ENCODE results near the gene MRAS.

Gene MRAS

GRCh38 chr3:138438896-138439295 lies 90.5 kb downstream of the MRAS start:
- Histone ChIP-seq H3K36me3 (ENCODE audit: control insufficient read depth in 1 of 2, insufficient read depth in 2 of 2, low read depth in 1 of 2, low read length in 2 of 2) (peaks cover 0 to 5% of the 10 kb centered on the region in 2 experiments), H4K8ac (ENCODE audit: low read length) (no peak overlapping the region), H2AK5ac (ENCODE audit: low read length, severe bottlenecking) (no peak overlapping the region), H3K14ac (ENCODE audit: low read length in 2 of 2) (no peak overlapping the region), H2BK12ac (ENCODE audit: low read length in 2 of 2) (no peak overlapping the region), H2BK120ac (ENCODE audit: low read depth, low read length) (no peak overlapping the region), H3K23ac (ENCODE audit: low read length in 2 of 2) (no peak overlapping the region), H3K9me3 (ENCODE audit: control insufficient read depth, low read length) (no peaks in the 10 kb centered on the region), H4K91ac (ENCODE audit: low read length) (no peak overlapping the region), H2BK5ac (ENCODE audit: low read depth, low read length, poor library complexity, severe bottlenecking) (no peak overlapping the region), H3K18ac (ENCODE audit: low read depth in 1 of 2, low read length in 2 of 2) (no peak overlapping the region), H3K27ac (ENCODE audit: low read length, poor library complexity, severe bottlenecking) (no peak overlapping the region), H3K79me1 (replicated peaks; ENCODE audit: low read length, poor library complexity, severe bottlenecking) (no peaks in the 10 kb centered on the region), H2BK15ac (ENCODE audit: low read depth, poor library complexity, severe bottlenecking) (no peak overlapping the region), H3K4ac (ENCODE audit: low read depth in 1 of 2, low read length in 2 of 2) (no peak overlapping the region), H3K27me3 (ENCODE audit: control insufficient read depth in 1 of 2, insufficient read depth in 1 of 2, low read length in 2 of 2) (peaks cover 25 to 44% of the 10 kb centered on the region in 2 experiments), H3K4me2 (ENCODE audit: low read length, poor library complexity, severe bottlenecking) (no peak overlapping the region), H3K9ac (ENCODE audit: low read length) (no peak overlapping the region), H3K4me1 (ENCODE audit: control insufficient read depth, insufficient read depth, low read depth, low read length) (peaks cover 28% of the 10 kb centered on the region), H3K4me3 (ENCODE audit: insufficient read depth in 1 of 2, low read depth in 1 of 2, low read length in 2 of 2) (no peak overlapping the region), H2AFZ (ENCODE audit: low read depth, low read length) (no peak overlapping the region)
- 80% methylated on average over 11 of the region's 11 CpGs for WGBS
- DNase-seq = no peak

GRCh38 chr3:138439646-138440045 lies 91.3 kb downstream of the MRAS start:
- H2BK120ac ChIP-seq (ENCODE audit: low read depth, low read length) = no peak overlapping the region
- peaks cover 21% of the 10 kb centered on the region for H3K4me1 ChIP-seq (ENCODE audit: control insufficient read depth, insufficient read depth, low read depth, low read length)
- no peak overlapping the region for H3K27ac ChIP-seq (ENCODE audit: low read length, poor library complexity, severe bottlenecking)
- no peak overlapping the region for H4K8ac ChIP-seq (ENCODE audit: low read length)
- no peak overlapping the region for H3K4me2 ChIP-seq (ENCODE audit: low read length, poor library complexity, severe bottlenecking)
- H3K23ac ChIP-seq (ENCODE audit: low read length in 2 of 2) = no peak overlapping the region
- no peak overlapping the region for H3K14ac ChIP-seq (ENCODE audit: low read length in 2 of 2)
- no peaks in the 10 kb centered on the region for H3K36me3 ChIP-seq (ENCODE audit: control insufficient read depth in 1 of 2, insufficient read depth in 2 of 2, low read depth in 1 of 2, low read length in 2 of 2)
- 68% methylated on average over 4 of the region's 4 CpGs for WGBS
- H2AFZ ChIP-seq (ENCODE audit: low read depth, low read length) = no peak overlapping the region
- no peak overlapping the region for H2BK15ac ChIP-seq (ENCODE audit: low read depth, poor library complexity, severe bottlenecking)
- H2BK5ac ChIP-seq (ENCODE audit: low read depth, low read length, poor library complexity, severe bottlenecking) = no peak overlapping the region
- DNase-seq = no peak
- no peaks in the 10 kb centered on the region for H3K9me3 ChIP-seq (ENCODE audit: control insufficient read depth, low read length)
- H2BK12ac ChIP-seq (ENCODE audit: low read length in 2 of 2) = no peak overlapping the region
- no peak overlapping the region for H4K91ac ChIP-seq (ENCODE audit: low read length)
- no peak overlapping the region for H3K4ac ChIP-seq (ENCODE audit: low read depth in 1 of 2, low read length in 2 of 2)
- no peak overlapping the region for H3K9ac ChIP-seq (ENCODE audit: low read length)
- no peaks in the 10 kb centered on the region for H3K79me1 ChIP-seq (replicated peaks; ENCODE audit: low read length, poor library complexity, severe bottlenecking)
- no peak overlapping the region for H3K18ac ChIP-seq (ENCODE audit: low read depth in 1 of 2, low read length in 2 of 2)
- peaks cover 21 to 36% of the 10 kb centered on the region in 2 experiments for H3K27me3 ChIP-seq (ENCODE audit: control insufficient read depth in 1 of 2, insufficient read depth in 1 of 2, low read length in 2 of 2)
- no peak overlapping the region for H2AK5ac ChIP-seq (ENCODE audit: low read length, severe bottlenecking)
- H3K4me3 ChIP-seq (ENCODE audit: insufficient read depth in 1 of 2, low read depth in 1 of 2, low read length in 2 of 2) = no peak overlapping the region

GRCh38 chr3:138440121-138440521 lies 91.7 kb downstream of the MRAS start:
- H3K9me3 ChIP-seq (ENCODE audit: control insufficient read depth, low read length) = no peaks in the 10 kb centered on the region
- H3K9ac ChIP-seq (ENCODE audit: low read length) = no peak overlapping the region
- no peak overlapping the region for H3K18ac ChIP-seq (ENCODE audit: low read depth in 1 of 2, low read length in 2 of 2)
- no peak overlapping the region for H2BK12ac ChIP-seq (ENCODE audit: low read length in 2 of 2)
- no peak overlapping the region for H2BK15ac ChIP-seq (ENCODE audit: low read depth, poor library complexity, severe bottlenecking)
- H3K36me3 ChIP-seq (ENCODE audit: control insufficient read depth in 1 of 2, insufficient read depth in 2 of 2, low read depth in 1 of 2, low read length in 2 of 2) = no peaks in the 10 kb centered on the region
- H2BK120ac ChIP-seq (ENCODE audit: low read depth, low read length) = no peak overlapping the region
- H3K4me1 ChIP-seq (ENCODE audit: control insufficient read depth, insufficient read depth, low read depth, low read length) = peaks cover 16% of the 10 kb centered on the region
- H3K23ac ChIP-seq (ENCODE audit: low read length in 2 of 2) = no peak overlapping the region
- DNase-seq = no peak
- H3K4me3 ChIP-seq (ENCODE audit: insufficient read depth in 1 of 2, low read depth in 1 of 2, low read length in 2 of 2) = no peak overlapping the region
- no peak overlapping the region for H2AK5ac ChIP-seq (ENCODE audit: low read length, severe bottlenecking)
- H3K27ac ChIP-seq (ENCODE audit: low read length, poor library complexity, severe bottlenecking) = no peak overlapping the region
- H3K14ac ChIP-seq (ENCODE audit: low read length in 2 of 2) = no peak overlapping the region
- no peak overlapping the region for H3K4ac ChIP-seq (ENCODE audit: low read depth in 1 of 2, low read length in 2 of 2)
- H3K4me2 ChIP-seq (ENCODE audit: low read length, poor library complexity, severe bottlenecking) = no peak overlapping the region
- no peak overlapping the region for H2AFZ ChIP-seq (ENCODE audit: low read depth, low read length)
- H2BK5ac ChIP-seq (ENCODE audit: low read depth, low read length, poor library complexity, severe bottlenecking) = no peak overlapping the region
- H4K91ac ChIP-seq (ENCODE audit: low read length) = no peak overlapping the region
- peaks cover 18 to 32% of the 10 kb centered on the region in 2 experiments for H3K27me3 ChIP-seq (ENCODE audit: control insufficient read depth in 1 of 2, insufficient read depth in 1 of 2, low read length in 2 of 2)
- 84% methylated on average over 7 of the region's 7 CpGs for WGBS
- no peak overlapping the region for H4K8ac ChIP-seq (ENCODE audit: low read length)
- H3K79me1 ChIP-seq (replicated peaks; ENCODE audit: low read length, poor library complexity, severe bottlenecking) = no peaks in the 10 kb centered on the region

- no peak overlapping the region for H2BK120ac ChIP-seq (ENCODE audit: low read depth, low read length)
- H4K91ac ChIP-seq (ENCODE audit: low read length) = no peak overlapping the region
- H2BK15ac ChIP-seq (ENCODE audit: low read depth, poor library complexity, severe bottlenecking) = no peak overlapping the region
- H2AFZ ChIP-seq (ENCODE audit: low read depth, low read length) = no peak overlapping the region
- no peak overlapping the region for H3K4me2 ChIP-seq (ENCODE audit: low read length, poor library complexity, severe bottlenecking)
- no peak overlapping the region for H3K9ac ChIP-seq (ENCODE audit: low read length)
- no peak overlapping the region for H2BK12ac ChIP-seq (ENCODE audit: low read length in 2 of 2)
- no peak overlapping the region for H3K14ac ChIP-seq (ENCODE audit: low read length in 2 of 2)
- H3K4ac ChIP-seq (ENCODE audit: low read depth in 1 of 2, low read length in 2 of 2) = no peak overlapping the region
- no peak overlapping the region for H3K4me3 ChIP-seq (ENCODE audit: insufficient read depth in 1 of 2, low read depth in 1 of 2, low read length in 2 of 2)
- H3K9me3 ChIP-seq (ENCODE audit: control insufficient read depth, low read length) = no peaks in the 10 kb centered on the region
- no peak overlapping the region for H3K23ac ChIP-seq (ENCODE audit: low read length in 2 of 2)
- H3K27me3 ChIP-seq (ENCODE audit: control insufficient read depth in 1 of 2, insufficient read depth in 1 of 2, low read length in 2 of 2) = peaks cover 14 to 27% of the 10 kb centered on the region in 2 experiments
- H3K27ac ChIP-seq (ENCODE audit: low read length, poor library complexity, severe bottlenecking) = no peak overlapping the region
- 82% methylated on average over 3 of the region's 3 CpGs for WGBS
- H2AK5ac ChIP-seq (ENCODE audit: low read length, severe bottlenecking) = no peak overlapping the region
- no peak overlapping the region for H2BK5ac ChIP-seq (ENCODE audit: low read depth, low read length, poor library complexity, severe bottlenecking)
- H4K8ac ChIP-seq (ENCODE audit: low read length) = no peak overlapping the region
- H3K36me3 ChIP-seq (ENCODE audit: control insufficient read depth in 1 of 2, insufficient read depth in 2 of 2, low read depth in 1 of 2, low read length in 2 of 2) = no peaks in the 10 kb centered on the region
- peaks cover 11% of the 10 kb centered on the region for H3K4me1 ChIP-seq (ENCODE audit: control insufficient read depth, insufficient read depth, low read depth, low read length)
- DNase-seq = no peak
- no peak overlapping the region for H3K18ac ChIP-seq (ENCODE audit: low read depth in 1 of 2, low read length in 2 of 2)
- H3K79me1 ChIP-seq (replicated peaks; ENCODE audit: low read length, poor library complexity, severe bottlenecking) = no peaks in the 10 kb centered on the region
Observed at GRCh38 chr3:138440596-138440995, 92.2 kb downstream of the MRAS start.
